ENCODE measurements around the gene GALE.

DNA sequence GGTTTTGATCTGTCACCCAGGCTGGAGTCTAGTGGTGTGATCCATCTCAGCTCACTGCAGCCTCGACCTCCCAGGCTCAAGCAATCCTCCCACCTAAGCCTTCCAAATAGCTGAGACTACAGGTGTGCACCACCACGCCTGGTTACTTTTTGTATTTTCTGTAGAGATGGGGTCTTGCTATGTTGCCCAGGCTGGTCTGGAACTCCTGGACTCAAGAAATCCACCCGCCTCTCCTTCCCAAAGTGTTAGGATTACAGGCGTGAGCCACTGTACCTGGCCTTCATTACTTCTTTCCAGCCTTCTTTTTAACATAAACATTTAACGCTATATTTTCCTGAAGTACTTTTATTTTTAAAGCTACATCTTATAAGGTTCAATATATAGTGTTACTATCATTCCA, 43.1 kb upstream of the GALE start:
- TF ChIP-seq, protein P1, sequence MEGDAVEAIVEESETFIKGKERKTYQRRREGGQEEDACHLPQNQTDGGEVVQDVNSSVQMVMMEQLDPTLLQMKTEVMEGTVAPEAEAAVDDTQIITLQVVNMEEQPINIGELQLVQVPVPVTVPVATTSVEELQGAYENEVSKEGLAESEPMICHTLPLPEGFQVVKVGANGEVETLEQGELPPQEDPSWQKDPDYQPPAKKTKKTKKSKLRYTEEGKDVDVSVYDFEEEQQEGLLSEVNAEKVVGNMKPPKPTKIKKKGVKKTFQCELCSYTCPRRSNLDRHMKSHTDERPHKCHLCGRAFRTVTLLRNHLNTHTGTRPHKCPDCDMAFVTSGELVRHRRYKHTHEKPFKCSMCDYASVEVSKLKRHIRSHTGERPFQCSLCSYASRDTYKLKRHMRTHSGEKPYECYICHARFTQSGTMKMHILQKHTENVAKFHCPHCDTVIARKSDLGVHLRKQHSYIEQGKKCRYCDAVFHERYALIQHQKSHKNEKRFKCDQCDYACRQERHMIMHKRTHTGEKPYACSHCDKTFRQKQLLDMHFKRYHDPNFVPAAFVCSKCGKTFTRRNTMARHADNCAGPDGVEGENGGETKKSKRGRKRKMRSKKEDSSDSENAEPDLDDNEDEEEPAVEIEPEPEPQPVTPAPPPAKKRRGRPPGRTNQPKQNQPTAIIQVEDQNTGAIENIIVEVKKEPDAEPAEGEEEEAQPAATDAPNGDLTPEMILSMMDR (IDR thresholded peaks at IDR 0.05), result no peak
- TF ChIP-seq EP300 (IDR thresholded peaks at IDR 0.05), result no peak
- TF ChIP-seq POLR2AphosphoS5 (IDR thresholded peaks at IDR 0.05), result no peak

All from gastroesophageal sphincter (tissue), 3 donors.